Ishikawa (cell line): ENCODE results near the gene NOL4L.

Source experiments
- FOXM1 ChIP-seq: IDR thresholded peaks from 2 replicates; pipeline ENCODE4 v1.6.1; 2012; ENCODE audit warnings: low read depth, borderline replicate concordance
- YY1 ChIP-seq: IDR thresholded peaks from 2 replicates; pipeline ENCODE4 v1.6.1; 2012; ENCODE audit warnings: low read depth
- ZBTB7A ChIP-seq: IDR thresholded peaks from 2 replicates; pipeline ENCODE4 v1.6.1; 2012; ENCODE audit warnings: low read depth

GRCh38 chr20:32449057-32449889, 135.9 kb downstream of the NOL4L start:
- TF ChIP-seq FOXM1 (no peak), YY1 (no peak), ZBTB7A (no peak)
